D721Med (cell line): ENCODE data around the gene BAHCC1.

ENCODE experiments used
- DNase-seq: peaks from one replicate; pipeline ENCODE4 v3.0.0; 2011; ENCODE audit warnings: low spot score; ENCODE audit not compliant: insufficient read length
- FAIRE-seq: peaks from 2 replicates; lab custom pipeline; 2011; peaks lifted over from hg19 to GRCh38; lab: Jason Lieb, UNC
- TF ChIP-seq, protein P1 (sequence below): IDR thresholded peaks from 2 replicates; pipeline ENCODE4 v1.5.1; 2012; ENCODE audit warnings: mild to moderate bottlenecking, control low read depth; ENCODE audit not compliant: insufficient read depth; ENCODE audit errors: missing control alignments

BAHCC1 gene

GRCh38 chr17:81371910-81372760, 23.1 kb upstream of the BAHCC1 start:
- TF ChIP-seq, protein P1, sequence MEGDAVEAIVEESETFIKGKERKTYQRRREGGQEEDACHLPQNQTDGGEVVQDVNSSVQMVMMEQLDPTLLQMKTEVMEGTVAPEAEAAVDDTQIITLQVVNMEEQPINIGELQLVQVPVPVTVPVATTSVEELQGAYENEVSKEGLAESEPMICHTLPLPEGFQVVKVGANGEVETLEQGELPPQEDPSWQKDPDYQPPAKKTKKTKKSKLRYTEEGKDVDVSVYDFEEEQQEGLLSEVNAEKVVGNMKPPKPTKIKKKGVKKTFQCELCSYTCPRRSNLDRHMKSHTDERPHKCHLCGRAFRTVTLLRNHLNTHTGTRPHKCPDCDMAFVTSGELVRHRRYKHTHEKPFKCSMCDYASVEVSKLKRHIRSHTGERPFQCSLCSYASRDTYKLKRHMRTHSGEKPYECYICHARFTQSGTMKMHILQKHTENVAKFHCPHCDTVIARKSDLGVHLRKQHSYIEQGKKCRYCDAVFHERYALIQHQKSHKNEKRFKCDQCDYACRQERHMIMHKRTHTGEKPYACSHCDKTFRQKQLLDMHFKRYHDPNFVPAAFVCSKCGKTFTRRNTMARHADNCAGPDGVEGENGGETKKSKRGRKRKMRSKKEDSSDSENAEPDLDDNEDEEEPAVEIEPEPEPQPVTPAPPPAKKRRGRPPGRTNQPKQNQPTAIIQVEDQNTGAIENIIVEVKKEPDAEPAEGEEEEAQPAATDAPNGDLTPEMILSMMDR, result peak; percentile 26
- FAIRE-seq (no peak), DNase-seq (no peak)

DNA sequence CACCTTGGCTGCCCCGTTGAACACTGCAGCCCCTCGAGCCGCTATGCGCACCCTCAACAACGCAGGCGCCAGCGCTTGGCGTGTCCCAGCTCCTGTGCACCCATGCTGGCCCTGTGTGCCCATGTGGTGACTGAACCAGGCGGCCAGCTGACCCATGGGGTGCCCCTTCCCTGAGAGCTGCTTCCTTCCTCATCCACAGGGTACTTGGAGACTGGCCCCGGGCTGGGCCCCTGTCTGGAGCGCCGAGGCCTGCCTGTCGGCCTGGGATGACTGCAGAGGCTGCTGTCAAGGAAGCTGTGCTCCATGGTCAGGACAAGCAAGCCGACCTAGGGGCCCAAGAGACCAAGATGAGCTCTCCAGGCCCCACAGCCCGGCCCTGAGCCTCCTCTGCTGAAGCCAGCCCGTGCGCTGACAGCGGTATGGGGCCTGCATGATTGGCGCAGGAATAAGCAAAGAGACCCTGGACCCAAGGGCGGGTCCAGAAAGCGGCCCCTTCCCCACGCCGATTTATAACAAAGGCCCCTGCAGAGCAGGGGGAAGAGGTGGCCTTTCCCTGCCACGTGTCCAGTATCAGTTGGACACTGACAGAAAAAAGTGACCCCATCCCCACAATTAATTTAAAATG, 21.6 kb upstream of the BAHCC1 start:
- DNase-seq, result no peak
- TF ChIP-seq, protein P1, result no peak
- FAIRE-seq, result no peak

GRCh38 chr17:81374890-81375289, 20.4 kb upstream of the BAHCC1 start:
- FAIRE-seq, result no peak
- TF ChIP-seq, protein P1, result no peak
- no peak for DNase-seq

DNA sequence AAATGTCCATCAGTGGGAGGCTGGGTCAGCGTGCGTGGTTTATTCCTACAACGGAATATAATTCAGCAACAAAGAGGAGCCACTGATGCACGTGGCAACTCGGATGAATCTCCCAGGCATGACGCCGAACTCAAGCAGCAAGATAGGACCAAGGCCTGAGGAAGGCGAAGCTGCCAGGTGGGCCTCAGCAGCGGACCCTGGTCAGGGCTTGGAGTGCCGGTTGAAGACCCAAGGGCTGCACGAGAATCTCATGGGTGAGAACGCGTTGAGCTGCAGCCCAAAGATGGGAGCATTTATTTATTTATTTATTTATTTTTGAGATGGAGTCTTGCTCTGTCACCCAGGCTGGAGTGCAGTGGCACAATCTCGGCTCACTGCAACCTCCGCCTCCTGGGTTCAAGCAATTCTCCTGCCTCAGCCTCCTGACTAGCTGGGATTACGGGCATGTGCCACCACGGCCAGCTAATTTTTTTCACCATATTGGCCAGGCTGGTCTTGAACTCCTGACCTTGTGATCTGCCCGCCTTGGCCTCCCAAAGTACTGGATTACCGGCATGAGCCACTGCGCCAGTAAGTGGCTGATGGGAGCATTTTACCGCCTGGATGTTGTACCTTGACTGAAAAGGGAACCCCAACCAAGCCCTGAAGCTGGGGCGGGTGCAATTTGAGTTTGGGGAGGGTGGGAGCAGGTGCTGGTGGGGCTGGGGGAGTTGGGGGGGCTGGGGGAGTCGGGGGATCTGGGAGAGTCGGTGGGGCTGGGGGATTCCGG, 18.1 kb upstream of the BAHCC1 start:
- no peak for DNase-seq
- TF ChIP-seq, protein P1, result no peak
- FAIRE-seq, result no peak

DNA sequence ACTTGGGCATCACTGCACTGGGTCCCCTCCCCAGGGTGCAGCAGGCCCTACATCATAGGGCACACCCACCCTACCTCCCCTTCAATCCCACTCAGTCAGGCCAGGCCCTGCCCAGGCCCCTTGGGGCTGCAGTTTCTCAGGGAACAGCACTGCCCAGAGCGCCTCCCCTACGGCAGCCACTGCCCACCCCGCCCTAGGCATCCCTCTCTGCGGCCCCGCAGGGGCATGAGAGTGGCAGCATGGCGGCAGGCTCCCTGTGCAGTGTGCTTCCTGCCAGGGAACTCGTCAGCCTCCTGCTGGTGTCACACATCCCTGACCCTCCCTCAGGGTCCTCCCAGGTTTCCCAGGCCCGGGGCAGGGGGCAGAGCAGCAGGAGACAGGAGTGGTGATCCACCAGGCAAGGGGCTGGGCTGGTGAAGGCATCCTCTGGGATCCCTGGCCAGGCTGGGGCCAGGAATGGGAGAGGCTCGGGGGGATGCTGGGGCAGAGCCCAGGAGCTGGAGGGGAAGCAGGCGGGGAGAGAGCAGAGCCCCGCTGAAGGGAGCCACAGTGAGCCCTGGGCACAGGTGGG, 16.2 kb upstream of the BAHCC1 start:
- FAIRE-seq, result no peak
- TF ChIP-seq, protein P1, result no peak

DNA sequence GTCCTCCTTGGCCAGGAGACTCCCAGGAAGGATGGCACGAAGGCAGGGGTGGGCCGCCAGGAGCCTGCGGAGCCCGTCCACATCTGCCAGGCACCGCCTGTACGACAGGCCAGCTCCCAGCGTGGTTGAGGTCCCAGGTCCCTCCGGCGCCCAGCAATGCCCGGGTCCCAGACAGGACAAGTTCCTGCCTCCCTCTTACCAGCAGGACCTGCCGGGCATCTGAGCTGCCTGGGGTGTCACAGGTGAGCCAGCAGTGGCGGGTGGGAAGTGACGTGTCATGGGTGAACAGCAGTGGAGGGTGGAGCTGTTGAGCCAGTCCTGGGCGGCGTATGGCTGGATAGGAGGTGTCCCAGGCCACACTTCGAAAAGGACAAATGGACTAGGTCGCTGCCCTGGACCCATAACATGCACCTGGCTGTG, 15.7 kb upstream of the BAHCC1 start:
- TF ChIP-seq, protein P1, result no peak
- DNase-seq, result no peak
- FAIRE-seq, result no peak

More for the DNA sequence above, 16.2 kb upstream of the BAHCC1 start:
- DNase-seq, result no peak
